ENCODE results near the gene C11orf52.
A peak's percentile ranks its signal among the peaks of the same experiment; 100 is the strongest.
"Not testable (repeated sequence)": the region's sequence is repeated elsewhere in the genome, so short reads cannot be mapped to it uniquely, and the experiment has no call there.

C11orf52 gene

GRCh38 chr11:111878849-111879636 lies 39.7 kb upstream of the C11orf52 start, which contains the start of the genes CFAP68 and FDXACB1:
Gene CFAP68 (plus strand): TSS chr11:111879541. CDS start chr11:111879561, 20 bp downstream.
Gene FDXACB1 (minus strand): TSS chr11:111879165. CDS start chr11:111879132, 33 bp downstream.
- Histone ChIP-seq H3K27ac (ENCODE audit: insufficient read depth in 1 of 2, low read depth in 1 of 2, low read length in 2 of 2, poor library complexity in 1 of 2, severe bottlenecking in 2 of 2) (peak within 1 kb of the TSS; percentile 94 to 98), H3K4me1 (ENCODE audit: control extremely low read depth in 1 of 4, control insufficient read depth in 4 of 4, insufficient read depth in 4 of 4, low read length in 3 of 4) (peaks cover 6 to 15% (median 12%) of the 10 kb centered on the region in 4 experiments), H3K4me3 (ENCODE audit: control insufficient read depth in 1 of 7, extremely low read depth in 1 of 7, insufficient read depth in 4 of 7, low read depth in 2 of 7, low read length in 6 of 7) (peak within 1 kb of the TSS; percentile 61 to 98 (median 90)), H3K9me3 (ENCODE audit: control extremely low read depth in 1 of 5, control insufficient read depth in 4 of 5, insufficient read depth in 2 of 5, low read depth in 1 of 5, low read length in 4 of 5) (no peaks in the 10 kb centered on the region), H3K27me3 (replicated peaks in 2 of 5; ENCODE audit: control insufficient read depth in 4 of 5, insufficient read depth in 5 of 5, low read length in 4 of 5) (no peaks in the 10 kb centered on the region), H3K36me3 (ENCODE audit: control insufficient read depth in 4 of 4, insufficient read depth in 4 of 4, low read length in 3 of 4) (peaks cover 8 to 25% (median 13%) of the 10 kb centered on the region in 4 experiments)
- 0% methylated on average over 45 of the region's 55 CpGs for WGBS (ENCODE audit: insufficient coverage)
- ChIA-PET POLR2A (no interaction called here), CTCF (interaction anchor here (0.9 to 1.2 kb wide), 7 partner anchors 14 to 103 kb away, joined by 3 to 5 read pairs (median 3); no protein-coding TSS in a partner anchor)
- DNase-seq, result peak; percentile 98 to 99 (median 99)

- 64% methylated on average over 4 of the region's 6 CpGs for WGBS (ENCODE audit: insufficient coverage)
- POLR2A ChIA-PET, result interaction anchor here (0.7 kb wide), 1 partner anchor 57 kb away, joined by 3 read pairs; no protein-coding TSS in a partner anchor
- peak overlapping the region; percentile 61 to 98 (median 90) for H3K4me3 ChIP-seq (ENCODE audit: control insufficient read depth in 1 of 7, extremely low read depth in 1 of 7, insufficient read depth in 4 of 7, low read depth in 2 of 7, low read length in 6 of 7)
- no peaks in the 10 kb centered on the region for H3K9me3 ChIP-seq (ENCODE audit: control extremely low read depth in 1 of 5, control insufficient read depth in 4 of 5, insufficient read depth in 2 of 5, low read depth in 1 of 5, low read length in 4 of 5)
- no peaks in the 10 kb centered on the region for H3K27me3 ChIP-seq (replicated peaks in 2 of 5; ENCODE audit: control insufficient read depth in 4 of 5, insufficient read depth in 5 of 5, low read length in 4 of 5)
- peak overlapping the region; percentile 94 to 98 for H3K27ac ChIP-seq (ENCODE audit: insufficient read depth in 1 of 2, low read depth in 1 of 2, low read length in 2 of 2, poor library complexity in 1 of 2, severe bottlenecking in 2 of 2)
- H3K36me3 ChIP-seq (ENCODE audit: control insufficient read depth in 4 of 4, insufficient read depth in 4 of 4, low read length in 3 of 4), result peaks cover 8 to 23% (median 13%) of the 10 kb centered on the region in 4 experiments
- CTCF ChIA-PET, result interaction anchor here (0.7 to 1.0 kb wide), 3 partner anchors 46 to 103 kb away, joined by 3 to 5 read pairs (median 4); no protein-coding TSS in a partner anchor
- DNase-seq, result no peak
- peaks cover 6 to 15% (median 12%) of the 10 kb centered on the region in 4 experiments for H3K4me1 ChIP-seq (ENCODE audit: control extremely low read depth in 1 of 4, control insufficient read depth in 4 of 4, insufficient read depth in 4 of 4, low read length in 3 of 4)
Measured at GRCh38 chr11:111879637-111879960, 39.1 kb upstream of the C11orf52 start.

- no peak for DNase-seq
- WGBS (ENCODE audit: insufficient coverage), result 100% methylated on average over 4 of the region's 5 CpGs
- Histone ChIP-seq H3K27me3 (replicated peaks in 2 of 5; ENCODE audit: control insufficient read depth in 4 of 5, insufficient read depth in 5 of 5, low read length in 4 of 5) (no peaks in the 10 kb centered on the region), H3K9me3 (ENCODE audit: control extremely low read depth in 1 of 5, control insufficient read depth in 4 of 5, insufficient read depth in 2 of 5, low read depth in 1 of 5, low read length in 4 of 5) (no peaks in the 10 kb centered on the region), H3K36me3 (ENCODE audit: control insufficient read depth in 4 of 4, insufficient read depth in 4 of 4, low read length in 3 of 4) (peaks cover 0 to 3% (median under 1%) of the 10 kb centered on the region in 4 experiments), H3K27ac (ENCODE audit: insufficient read depth in 1 of 2, low read depth in 1 of 2, low read length in 2 of 2, poor library complexity in 1 of 2, severe bottlenecking in 2 of 2) (no peak overlapping the region), H3K4me1 (ENCODE audit: control extremely low read depth in 1 of 4, control insufficient read depth in 4 of 4, insufficient read depth in 4 of 4, low read length in 3 of 4) (peaks cover 6 to 15% (median 12%) of the 10 kb centered on the region in 4 experiments), H3K4me3 (ENCODE audit: control insufficient read depth in 1 of 7, extremely low read depth in 1 of 7, insufficient read depth in 4 of 7, low read depth in 2 of 7, low read length in 6 of 7) (no peak overlapping the region)
- ChIA-PET POLR2A (no interaction called here), CTCF (interaction anchor here (1.3 to 1.9 kb wide), 5 partner anchors 9 to 100 kb away, joined by 3 to 9 read pairs (median 4); partner anchors contain the start of gene ALG9)
Measured at GRCh38 chr11:111882202-111882601, 36.5 kb upstream of the C11orf52 start.

DNA sequence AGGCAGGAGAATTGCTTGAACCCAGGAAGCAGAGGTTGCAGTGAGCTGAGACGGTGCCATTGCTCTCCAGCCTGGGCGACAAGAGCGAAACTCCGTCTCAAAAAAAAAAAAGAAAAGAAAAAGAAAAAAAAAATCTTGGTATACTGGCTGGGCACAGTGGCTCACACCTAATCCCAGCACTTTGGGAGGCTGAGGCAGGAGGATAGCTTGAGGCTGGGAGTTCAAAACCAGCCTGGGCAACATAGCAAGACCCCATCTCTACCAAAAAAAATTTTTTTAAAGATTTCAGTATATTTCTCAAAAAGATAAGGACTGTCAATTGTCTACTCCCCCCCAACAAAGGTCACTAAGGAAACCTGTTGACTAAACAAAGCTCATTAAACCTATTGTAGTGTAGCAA lies 33.7 kb upstream of the C11orf52 start:
- DNase-seq; H3K36me3 ChIP-seq (ENCODE audit: control insufficient read depth in 4 of 4, insufficient read depth in 4 of 4, low read length in 3 of 4); H3K27me3 ChIP-seq (replicated peaks in 2 of 5; ENCODE audit: control insufficient read depth in 4 of 5, insufficient read depth in 5 of 5, low read length in 4 of 5); POLR2A ChIA-PET; H3K4me3 ChIP-seq (ENCODE audit: control insufficient read depth in 1 of 7, extremely low read depth in 1 of 7, insufficient read depth in 4 of 7, low read depth in 2 of 7, low read length in 6 of 7); H3K27ac ChIP-seq (ENCODE audit: insufficient read depth in 1 of 2, low read depth in 1 of 2, low read length in 2 of 2, poor library complexity in 1 of 2, severe bottlenecking in 2 of 2); H3K4me1 ChIP-seq (ENCODE audit: control extremely low read depth in 1 of 4, control insufficient read depth in 4 of 4, insufficient read depth in 4 of 4, low read length in 3 of 4); H3K9me3 ChIP-seq (ENCODE audit: control extremely low read depth in 1 of 5, control insufficient read depth in 4 of 5, insufficient read depth in 2 of 5, low read depth in 1 of 5, low read length in 4 of 5): not testable (repeated sequence)
- WGBS (ENCODE audit: insufficient coverage), result 100% methylated on average over 1 of the region's 4 CpGs
- CTCF ChIA-PET, result interaction anchor here (0.7 kb wide), 2 partner anchors 23 to 97 kb away, joined by 3 read pairs; no protein-coding TSS in a partner anchor

DNA sequence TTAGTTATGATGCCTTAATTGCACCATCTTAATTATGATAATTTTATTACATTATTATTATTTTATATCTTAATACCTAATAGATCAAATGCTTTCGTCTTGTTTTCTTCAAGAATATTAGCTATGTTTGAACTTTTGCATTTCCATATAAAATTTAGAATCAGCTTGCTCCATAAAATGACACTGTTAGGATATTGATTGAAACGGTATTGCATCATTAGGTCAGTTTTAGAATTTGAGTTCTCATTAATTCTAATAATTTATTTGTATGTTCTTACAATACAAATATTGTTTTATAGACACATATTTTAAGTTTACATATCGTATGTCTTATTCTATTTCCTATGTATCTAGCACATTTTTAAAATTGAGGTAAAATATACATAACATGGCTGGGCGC lies 32.7 kb upstream of the C11orf52 start:
- Histone ChIP-seq H3K36me3 (ENCODE audit: control insufficient read depth in 4 of 4, insufficient read depth in 4 of 4, low read length in 3 of 4) (peaks cover 0 to 3% (median under 1%) of the 10 kb centered on the region in 4 experiments), H3K27ac (ENCODE audit: insufficient read depth in 1 of 2, low read depth in 1 of 2, low read length in 2 of 2, poor library complexity in 1 of 2, severe bottlenecking in 2 of 2) (no peak overlapping the region), H3K27me3 (replicated peaks in 2 of 5; ENCODE audit: control insufficient read depth in 4 of 5, insufficient read depth in 5 of 5, low read length in 4 of 5) (no peaks in the 10 kb centered on the region), H3K4me1 (ENCODE audit: control extremely low read depth in 1 of 4, control insufficient read depth in 4 of 4, insufficient read depth in 4 of 4, low read length in 3 of 4) (no peaks in the 10 kb centered on the region), H3K4me3 (ENCODE audit: control insufficient read depth in 1 of 7, extremely low read depth in 1 of 7, insufficient read depth in 4 of 7, low read depth in 2 of 7, low read length in 6 of 7) (no peak overlapping the region), H3K9me3 (ENCODE audit: control extremely low read depth in 1 of 5, control insufficient read depth in 4 of 5, insufficient read depth in 2 of 5, low read depth in 1 of 5, low read length in 4 of 5) (no peaks in the 10 kb centered on the region)
- POLR2A ChIA-PET, result no interaction called here
- no peak for DNase-seq
- 40% methylated on average over 1 of the region's 4 CpGs for WGBS (ENCODE audit: insufficient coverage)
- CTCF ChIA-PET, result no interaction called here

- H3K4me1 ChIP-seq (ENCODE audit: control extremely low read depth in 1 of 4, control insufficient read depth in 4 of 4, insufficient read depth in 4 of 4, low read length in 3 of 4), result no peaks in the 10 kb centered on the region
- peaks cover 0 to 3% (median under 1%) of the 10 kb centered on the region in 4 experiments for H3K36me3 ChIP-seq (ENCODE audit: control insufficient read depth in 4 of 4, insufficient read depth in 4 of 4, low read length in 3 of 4)
- WGBS (ENCODE audit: insufficient coverage), result no CpG with 5 or more reads among the region's 2 CpGs
- no peak overlapping the region for H3K4me3 ChIP-seq (ENCODE audit: control insufficient read depth in 1 of 7, extremely low read depth in 1 of 7, insufficient read depth in 4 of 7, low read depth in 2 of 7, low read length in 6 of 7)
- H3K27ac ChIP-seq (ENCODE audit: insufficient read depth in 1 of 2, low read depth in 1 of 2, low read length in 2 of 2, poor library complexity in 1 of 2, severe bottlenecking in 2 of 2), result no peak overlapping the region
- no peaks in the 10 kb centered on the region for H3K9me3 ChIP-seq (ENCODE audit: control extremely low read depth in 1 of 5, control insufficient read depth in 4 of 5, insufficient read depth in 2 of 5, low read depth in 1 of 5, low read length in 4 of 5)
- POLR2A ChIA-PET, result no interaction called here
- H3K27me3 ChIP-seq (replicated peaks in 2 of 5; ENCODE audit: control insufficient read depth in 4 of 5, insufficient read depth in 5 of 5, low read length in 4 of 5), result no peaks in the 10 kb centered on the region
- CTCF ChIA-PET, result no interaction called here
- no peak for DNase-seq
Measured at GRCh38 chr11:111886844-111887243, 31.9 kb upstream of the C11orf52 start.

- CTCF ChIA-PET, result interaction anchor here (0.8 kb wide), 1 partner anchor 8 kb away, joined by 3 read pairs; no protein-coding TSS in a partner anchor
- Histone ChIP-seq H3K27me3 (replicated peaks in 2 of 5; ENCODE audit: control insufficient read depth in 4 of 5, insufficient read depth in 5 of 5, low read length in 4 of 5) (peaks cover 0 to 8% (median 5%) of the 10 kb centered on the region in 5 experiments), H3K27ac (ENCODE audit: insufficient read depth in 1 of 2, low read depth in 1 of 2, low read length in 2 of 2, poor library complexity in 1 of 2, severe bottlenecking in 2 of 2) (no peak overlapping the region), H3K36me3 (ENCODE audit: control insufficient read depth in 4 of 4, insufficient read depth in 4 of 4, low read length in 3 of 4) (no peaks in the 10 kb centered on the region), H3K4me1 (ENCODE audit: control extremely low read depth in 1 of 4, control insufficient read depth in 4 of 4, insufficient read depth in 4 of 4, low read length in 3 of 4) (no peaks in the 10 kb centered on the region), H3K9me3 (ENCODE audit: control extremely low read depth in 1 of 5, control insufficient read depth in 4 of 5, insufficient read depth in 2 of 5, low read depth in 1 of 5, low read length in 4 of 5) (peaks cover 0 to 3% (median 0%) of the 10 kb centered on the region in 5 experiments), H3K4me3 (ENCODE audit: control insufficient read depth in 1 of 7, extremely low read depth in 1 of 7, insufficient read depth in 4 of 7, low read depth in 2 of 7, low read length in 6 of 7) (no peak overlapping the region)
- 73% methylated on average over 2 of the region's 2 CpGs for whole genome bisulfite sequencing (ENCODE audit: insufficient coverage)
- no peak for DNase-seq
- POLR2A ChIA-PET, result no interaction called here
Measured at GRCh38 chr11:111905411-111905810, 13.3 kb upstream of the C11orf52 start.
